DND-41 (cell line): ENCODE measurements around the gene COL6A2.
"Not testable (repeated sequence)": the region's sequence is repeated elsewhere in the genome, so short reads cannot be mapped to it uniquely, and the experiment has no call there.

Experiments used
- ATAC-seq: fragments of 200-7000 bp; cut with Tn5 transposase; 3 replicates; pipeline ENCODE4 v1.9.1; 2021; ENCODE audit warnings: low read depth; ENCODE audit not compliant: insufficient read depth
- DNase-seq: peaks from one replicate; pipeline ENCODE4 v3.0.0-alpha.2; 2020
- H2AFZ ChIP-seq: 2 replicates; pipeline ENCODE4 v1.6.0; 2012; ENCODE audit warnings: low read depth, low read length
- H3K27ac ChIP-seq: 2 replicates; pipeline ENCODE4 v1.5.1; 2012; ENCODE audit warnings: low read length, inconsistent platforms
- H3K27me3 ChIP-seq: fragments of 200-600 bp; sonication (generic); 2 replicates; pipeline ENCODE4 v1.6.0; 2012; ENCODE audit warnings: low read length, mild to moderate bottlenecking, inconsistent platforms; ENCODE audit not compliant: insufficient read depth, poor library complexity
- H3K36me3 ChIP-seq: 2 replicates; pipeline ENCODE4 v1.5.1; 2012; ENCODE audit warnings: low read length, inconsistent platforms; ENCODE audit not compliant: insufficient read depth
- H3K4me1 ChIP-seq: 2 replicates; pipeline ENCODE4 v1.5.1; 2012; ENCODE audit warnings: mild to moderate bottlenecking, low read length; ENCODE audit not compliant: insufficient read depth
- H3K4me2 ChIP-seq: 2 replicates; pipeline ENCODE4 v1.6.0; 2012; ENCODE audit warnings: mild to moderate bottlenecking, moderate library complexity, low read length, inconsistent platforms; ENCODE audit not compliant: insufficient read depth
- H3K4me3 ChIP-seq, 2 experiments: fragments of 200-600 bp in 1 of 2; shearing (Covaris generic) in 1 of 2; 2 replicates each; pipeline ENCODE4 v1.5.1; 2012 to 2016; ENCODE audit warnings: inconsistent platforms in 2 of 2, low read length in 2 of 2, mild to moderate bottlenecking in 2 of 2, low read depth in 1 of 2, moderate library complexity in 1 of 2
- H3K79me2 ChIP-seq: 2 replicates; pipeline ENCODE4 v1.6.0; 2012; ENCODE audit warnings: low read length, inconsistent platforms; ENCODE audit not compliant: insufficient read depth
- H3K9ac ChIP-seq: 2 replicates; pipeline ENCODE4 v1.6.0; 2012; ENCODE audit warnings: low read depth, mild to moderate bottlenecking, inconsistent platforms, low read length, moderate library complexity
- H3K9me3 ChIP-seq: 2 replicates; pipeline ENCODE4 v1.5.1; 2012; ENCODE audit warnings: low read length, moderate library complexity, mild to moderate bottlenecking, inconsistent platforms; ENCODE audit not compliant: insufficient read depth, severe bottlenecking
- H4K20me1 ChIP-seq: 2 replicates; pipeline ENCODE4 v1.6.0; 2012; ENCODE audit warnings: low read length; ENCODE audit not compliant: insufficient read depth
- CTCF ChIP-seq: IDR thresholded peaks from 2 replicates; pipeline ENCODE4 v1.5.1; 2012; ENCODE audit warnings: borderline replicate concordance, low read length, moderate library complexity, mild to moderate bottlenecking; ENCODE audit not compliant: poor library complexity, severe bottlenecking; ENCODE audit errors: extremely low read depth
- EZH2 ChIP-seq: IDR thresholded peaks from 3 replicates; pipeline ENCODE4 v1.6.1; 2012; ENCODE audit warnings: borderline replicate concordance, low read depth, mild to moderate bottlenecking, moderate library complexity, low read length, inconsistent platforms; ENCODE audit not compliant: severe bottlenecking

The COL6A2 gene

GRCh38 chr21:46083791-46084561 is 13.9 kb upstream of the COL6A2 start:
- Histone ChIP-seq H3K9ac (no peak overlapping the region), H3K4me2 (no peak overlapping the region), H3K4me1 (no peaks in the 10 kb centered on the region), H4K20me1 (no peaks in the 10 kb centered on the region), H2AFZ (no peak overlapping the region), H3K27me3 (no peaks in the 10 kb centered on the region), H3K27ac (no peak overlapping the region), H3K4me3 (no peak overlapping the region), H3K9me3 (peaks cover 5% of the 10 kb centered on the region), H3K79me2 (no peaks in the 10 kb centered on the region), H3K36me3 (no peaks in the 10 kb centered on the region)
- DNase-seq = no peak
- TF ChIP-seq EZH2 (no peak), CTCF (no peak)
- ATAC-seq = no peak

GRCh38 chr21:46084709-46085108 is 13.2 kb upstream of the COL6A2 start:
- TF ChIP-seq CTCF = no peak
- no peak for TF ChIP-seq EZH2
- Histone ChIP-seq H3K4me3 (no peak overlapping the region), H3K79me2 (no peaks in the 10 kb centered on the region), H2AFZ (no peak overlapping the region), H4K20me1 (no peaks in the 10 kb centered on the region), H3K4me2 (no peak overlapping the region), H3K9ac (no peak overlapping the region), H3K4me1 (no peaks in the 10 kb centered on the region), H3K27me3 (no peaks in the 10 kb centered on the region), H3K27ac (no peak overlapping the region), H3K9me3 (peaks cover 5% of the 10 kb centered on the region), H3K36me3 (no peaks in the 10 kb centered on the region)
- DNase-seq (no peak), ATAC-seq (no peak)

- not testable (repeated sequence) for ATAC-seq, H3K27ac ChIP-seq, H2AFZ ChIP-seq, H3K4me1 ChIP-seq, H3K9ac ChIP-seq, DNase-seq, H3K9me3 ChIP-seq, H3K4me2 ChIP-seq, H3K4me3 ChIP-seq, H4K20me1 ChIP-seq, H3K36me3 ChIP-seq, H3K27me3 ChIP-seq, H3K79me2 ChIP-seq
Measured at GRCh38 chr21:46085259-46085658, 12.7 kb upstream of the COL6A2 start.

GRCh38 chr21:46087641-46088040 is 10.3 kb upstream of the COL6A2 start:
- H3K9ac ChIP-seq = no peak overlapping the region
- no peaks in the 10 kb centered on the region for H3K27me3 ChIP-seq
- H3K9me3 ChIP-seq = peaks cover 8% of the 10 kb centered on the region
- H3K4me2 ChIP-seq = no peak overlapping the region
- H3K4me3 ChIP-seq = no peak overlapping the region
- H2AFZ ChIP-seq = no peak overlapping the region
- DNase-seq = no peak
- no peaks in the 10 kb centered on the region for H3K36me3 ChIP-seq
- H3K79me2 ChIP-seq = no peaks in the 10 kb centered on the region
- H3K27ac ChIP-seq = no peak overlapping the region
- ATAC-seq = no peak
- no peaks in the 10 kb centered on the region for H4K20me1 ChIP-seq
- H3K4me1 ChIP-seq = no peaks in the 10 kb centered on the region
- no peak for TF ChIP-seq EZH2
- no peak for TF ChIP-seq CTCF
